ENCODE measurements around the gene DPP6.

GRCh38 chr7:154566877-154567276 lies 514.7 kb downstream of the DPP6 start:
- TF ChIP-seq CTCF (IDR thresholded peaks at IDR 0.05; ENCODE audit: low read depth, low read length) (peak; percentile 12), POLR2A (IDR thresholded peaks at IDR 0.05; ENCODE audit: extremely low read depth, insufficient read length) (no peak)
